ENCODE measurements around the gene SLC8B1. TPM values are rescaled to one million over a fixed set of nuclear protein-coding genes. Genes with fewer than 3 reads are reported as not detected.

The SLC8B1 gene
- total RNA-seq, 4 donors from 2014 or later = 20.9 to 44.2 (median 29.8) TPM

DNA sequence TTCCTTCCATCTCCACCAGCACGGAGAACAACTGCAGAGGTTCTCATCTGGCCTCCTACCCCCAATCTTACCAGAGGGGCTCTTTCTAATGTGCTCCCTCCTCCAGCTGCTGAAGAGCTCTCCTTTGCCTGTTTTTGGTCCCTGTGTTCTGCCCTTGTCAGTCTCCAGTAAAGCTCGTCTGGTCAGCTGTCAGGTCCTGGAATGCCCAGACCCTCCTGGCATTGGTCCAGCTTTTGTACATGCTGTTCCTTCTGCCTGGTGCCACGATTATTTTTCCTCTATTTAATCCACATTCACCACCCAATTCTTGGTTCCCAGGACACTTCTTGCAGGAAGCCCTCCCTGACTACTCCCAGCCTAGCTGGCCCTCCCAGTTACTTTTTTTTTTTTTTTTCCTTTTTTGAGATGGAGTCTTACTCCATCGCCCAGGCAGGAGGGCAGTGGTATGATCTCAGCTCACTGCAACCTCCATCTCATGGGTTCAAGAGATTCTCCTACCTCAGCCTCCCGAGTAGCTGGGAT is 6.5 kb downstream of the SLC8B1 start:
- WGBS, 2 donors (ENCODE audit: low coverage in 1 of 2) = 68 to 78% methylated on average over 3 to 4 of the region's 5 CpGs
- Histone ChIP-seq H3K27ac (peak overlapping the region in 1 of 4 donors; percentile 14), H3K9me3 (no peaks in the 10 kb centered on the region), H3K36me3 (peaks cover 0 to 44% of the 10 kb centered on the region in 2 donors), H3K4me3 (no peak overlapping the region), H3K27me3 (no peaks in the 10 kb centered on the region), H3K4me1 (peaks cover 0 to 35% (median 18%) of the 10 kb centered on the region in 3 donors)
- ATAC-seq = no peak
- TF ChIP-seq EP300 (IDR thresholded peaks at IDR 0.05) (no peak), POLR2AphosphoS5 (IDR thresholded peaks at IDR 0.05) (no peak), POLR2A (IDR thresholded peaks at IDR 0.05) (no peak)
- TF ChIP-seq, protein P1, sequence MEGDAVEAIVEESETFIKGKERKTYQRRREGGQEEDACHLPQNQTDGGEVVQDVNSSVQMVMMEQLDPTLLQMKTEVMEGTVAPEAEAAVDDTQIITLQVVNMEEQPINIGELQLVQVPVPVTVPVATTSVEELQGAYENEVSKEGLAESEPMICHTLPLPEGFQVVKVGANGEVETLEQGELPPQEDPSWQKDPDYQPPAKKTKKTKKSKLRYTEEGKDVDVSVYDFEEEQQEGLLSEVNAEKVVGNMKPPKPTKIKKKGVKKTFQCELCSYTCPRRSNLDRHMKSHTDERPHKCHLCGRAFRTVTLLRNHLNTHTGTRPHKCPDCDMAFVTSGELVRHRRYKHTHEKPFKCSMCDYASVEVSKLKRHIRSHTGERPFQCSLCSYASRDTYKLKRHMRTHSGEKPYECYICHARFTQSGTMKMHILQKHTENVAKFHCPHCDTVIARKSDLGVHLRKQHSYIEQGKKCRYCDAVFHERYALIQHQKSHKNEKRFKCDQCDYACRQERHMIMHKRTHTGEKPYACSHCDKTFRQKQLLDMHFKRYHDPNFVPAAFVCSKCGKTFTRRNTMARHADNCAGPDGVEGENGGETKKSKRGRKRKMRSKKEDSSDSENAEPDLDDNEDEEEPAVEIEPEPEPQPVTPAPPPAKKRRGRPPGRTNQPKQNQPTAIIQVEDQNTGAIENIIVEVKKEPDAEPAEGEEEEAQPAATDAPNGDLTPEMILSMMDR (IDR thresholded peaks at IDR 0.05) = no peak

DNA sequence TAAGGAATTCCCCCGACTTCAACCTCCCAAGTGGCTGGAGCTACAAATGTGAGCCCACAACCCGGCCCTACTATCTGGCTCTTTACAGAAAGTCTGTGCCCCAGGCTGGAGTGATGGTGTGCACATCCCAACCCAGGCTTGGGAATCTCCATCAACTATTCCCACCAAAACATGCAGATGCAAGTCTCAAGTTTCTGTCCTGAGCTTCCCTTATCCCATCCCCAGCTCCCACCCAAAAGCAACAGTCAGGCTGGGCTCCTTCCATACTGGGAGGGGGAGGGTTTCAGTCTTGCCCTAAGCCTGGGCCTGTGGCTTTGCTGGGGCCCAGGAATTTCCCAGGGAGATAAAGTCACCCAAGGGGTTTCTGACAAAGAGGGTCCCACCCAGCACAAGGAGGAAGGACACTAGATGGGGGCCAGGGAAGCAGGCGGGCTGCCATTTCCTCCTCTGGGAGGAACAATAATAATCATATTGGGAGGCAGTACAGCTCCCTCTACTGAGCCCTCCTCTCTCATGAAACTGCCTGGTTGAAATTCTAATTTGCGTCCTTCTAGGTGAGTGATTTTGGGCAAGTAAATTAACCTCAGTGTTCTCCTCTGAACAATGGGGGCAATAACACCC is 8.0 kb downstream of the SLC8B1 start:
- no peak for ATAC-seq
- peak overlapping the region in 3 of 4 donors; percentile 29 to 54 (median 53) for H3K27ac ChIP-seq
- TF ChIP-seq POLR2A (IDR thresholded peaks at IDR 0.05) (no peak), EP300 (IDR thresholded peaks at IDR 0.05) (no peak), POLR2AphosphoS5 (IDR thresholded peaks at IDR 0.05) (no peak)
- TF ChIP-seq, protein P1 (IDR thresholded peaks at IDR 0.05) = no peak

DNA sequence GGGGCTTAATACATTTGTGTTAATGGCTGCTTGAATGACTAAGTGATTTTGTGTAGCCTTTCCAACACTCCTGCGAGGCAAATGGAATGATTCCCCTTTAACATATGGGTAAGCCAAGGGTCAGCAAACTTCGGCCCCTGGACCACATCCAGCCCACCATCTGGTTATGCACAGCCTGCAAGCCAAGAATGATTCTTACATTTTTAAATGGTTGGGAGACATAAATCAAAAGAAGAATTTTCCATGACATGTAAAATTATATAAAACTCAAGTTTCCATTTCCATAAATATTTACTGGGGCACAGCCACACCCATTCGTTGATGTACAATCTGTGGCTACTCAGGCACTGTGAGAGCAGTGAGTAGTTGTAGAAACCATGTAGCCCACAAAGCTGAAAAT is 9.0 kb downstream of the SLC8B1 start:
- peaks cover 0 to 22% (median 12%) of the 10 kb centered on the region in 3 donors for H3K4me1 ChIP-seq
- peaks cover 0 to 44% of the 10 kb centered on the region in 2 donors for H3K36me3 ChIP-seq
- H3K27ac ChIP-seq = peak overlapping the region in 2 of 4 donors; percentile 29 to 54
- H3K9me3 ChIP-seq = no peaks in the 10 kb centered on the region
- no peaks in the 10 kb centered on the region for H3K27me3 ChIP-seq
- 15 to 40% methylated on average over 1 to 3 of the region's 3 CpGs for WGBS, 2 donors (ENCODE audit: low coverage in 1 of 2)
- TF ChIP-seq, protein P1 (IDR thresholded peaks at IDR 0.05) = no peak
- no peak for TF ChIP-seq EP300 (IDR thresholded peaks at IDR 0.05)
- TF ChIP-seq POLR2AphosphoS5 (IDR thresholded peaks at IDR 0.05) = peak; percentile 41
- TF ChIP-seq POLR2A (IDR thresholded peaks at IDR 0.05) = no peak
- peak; percentile 54 for ATAC-seq
- no peak overlapping the region for H3K4me3 ChIP-seq

More for the DNA sequence above, 8.0 kb downstream of the SLC8B1 start:
- H3K36me3 ChIP-seq = peaks cover 0 to 47% of the 10 kb centered on the region in 2 donors
- WGBS, 2 donors (ENCODE audit: low coverage in 1 of 2) = 66 to 86% methylated on average over 1 to 3 of the region's 4 CpGs
- peaks cover 0 to 22% (median 12%) of the 10 kb centered on the region in 3 donors for H3K4me1 ChIP-seq
- H3K4me3 ChIP-seq = no peak overlapping the region
- H3K27me3 ChIP-seq = no peaks in the 10 kb centered on the region
- no peaks in the 10 kb centered on the region for H3K9me3 ChIP-seq

DNA sequence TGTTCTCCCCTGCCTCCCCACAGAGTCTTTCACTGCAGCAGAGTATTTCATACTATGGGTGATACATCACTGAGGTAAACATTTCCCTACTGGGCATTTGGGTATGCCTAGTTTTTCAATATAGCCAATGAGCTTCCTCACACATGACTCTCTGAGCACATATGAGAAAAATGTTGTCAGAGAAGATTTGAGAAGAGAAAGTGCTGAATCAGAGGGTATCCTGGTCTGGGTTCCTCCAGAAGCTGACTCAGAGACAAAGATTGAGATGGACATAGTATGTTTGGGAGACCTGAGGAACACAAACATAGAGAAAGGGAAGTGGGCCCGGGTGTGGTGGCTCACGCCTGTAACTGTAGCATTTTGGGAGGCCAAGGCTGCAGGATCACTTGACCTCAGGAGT is 12.6 kb downstream of the SLC8B1 start:
- ATAC-seq = no peak
- peaks cover 0 to 58% of the 10 kb centered on the region in 2 donors for H3K36me3 ChIP-seq
- peaks cover 0 to 17% (median 10%) of the 10 kb centered on the region in 3 donors for H3K4me1 ChIP-seq
- TF ChIP-seq POLR2A (IDR thresholded peaks at IDR 0.05) (no peak), EP300 (IDR thresholded peaks at IDR 0.05) (no peak), POLR2AphosphoS5 (IDR thresholded peaks at IDR 0.05) (no peak)
- TF ChIP-seq, protein P1 (IDR thresholded peaks at IDR 0.05) = no peak
- H3K9me3 ChIP-seq = no peaks in the 10 kb centered on the region
- no peaks in the 10 kb centered on the region for H3K27me3 ChIP-seq
- 60 to 83% methylated on average over 1 to 2 of the region's 2 CpGs for WGBS, 2 donors (ENCODE audit: low coverage in 1 of 2)
- H3K4me3 ChIP-seq = no peak overlapping the region
- H3K27ac ChIP-seq = no peak overlapping the region

DNA sequence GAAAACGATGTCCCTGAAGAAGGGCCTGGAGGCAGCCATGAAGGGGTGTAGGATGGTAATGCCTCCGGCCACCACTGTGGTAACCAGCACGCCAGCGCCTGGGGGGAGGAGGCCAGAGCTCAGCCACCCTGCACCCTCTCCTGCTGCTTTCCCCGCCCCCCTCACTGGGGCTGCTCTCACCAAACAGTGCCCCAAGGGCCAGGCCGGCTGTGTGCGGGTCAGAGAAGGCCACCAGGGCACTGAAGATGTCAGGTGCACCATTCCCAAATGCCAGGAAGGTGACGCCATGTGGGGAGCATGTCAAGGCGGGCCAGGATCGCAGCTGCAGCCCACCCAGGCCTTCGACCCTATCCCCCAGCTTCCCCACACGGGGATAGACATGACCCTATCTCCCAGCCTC is 14.5 kb downstream of the SLC8B1 start:
- H3K36me3 ChIP-seq = peaks cover 0 to 77% of the 10 kb centered on the region in 2 donors
- 80% methylated on average over 3 of the region's 12 CpGs; no CpG with 5 or more reads in 1 of the 2 donors for WGBS, 2 donors (ENCODE audit: low coverage in 1 of 2)

More for the DNA sequence above, 14.5 kb downstream of the SLC8B1 start:
- H3K9me3 ChIP-seq = no peaks in the 10 kb centered on the region
- no peaks in the 10 kb centered on the region for H3K4me1 ChIP-seq
- H3K27me3 ChIP-seq = no peaks in the 10 kb centered on the region
- H3K4me3 ChIP-seq = no peak overlapping the region
- no peak overlapping the region for H3K27ac ChIP-seq
- no peak for ATAC-seq
- TF ChIP-seq POLR2AphosphoS5 (IDR thresholded peaks at IDR 0.05) (no peak), POLR2A (IDR thresholded peaks at IDR 0.05) (no peak), EP300 (IDR thresholded peaks at IDR 0.05) (no peak)
- TF ChIP-seq, protein P1 (IDR thresholded peaks at IDR 0.05) = no peak
